OCI-LY7 (cell line): Measurements from ENCODE around the gene ACACA. TPM values are rescaled to one million over a fixed set of nuclear protein-coding genes. Genes with fewer than 3 reads are reported as not detected.

Experiments used
- BruUV-seq: library from RNA; stranded (reverse); fragments of 400-500 nt; replicated peaks from 2 replicates; lab custom pipeline; 2021; lab: Mats Ljungman, UMichigan
- CTCF ChIA-PET: fragments of 300-600 bp; sonication (Branson Sonifier 250); formaldehyde crosslinking; loops from one replicate; lab custom pipeline; 2022; ENCODE audit warnings: antibody characterized with exemption; ENCODE audit not compliant: unreplicated experiment; lab: Charles Lee
- POLR2A ChIA-PET: fragments of 300-600 bp; sonication (Branson Sonifier 250); formaldehyde crosslinking; loops from one replicate; lab custom pipeline; 2022; ENCODE audit warnings: antibody characterized with exemption; lab: Charles Lee
- DNase-seq: peaks from one replicate; pipeline ENCODE4 v3.0.0-alpha.2; 2015; ENCODE audit warnings: low spot score
- H2AFZ ChIP-seq: fragments of 200-600 bp; sonication (generic), shearing (Covaris generic); 2 replicates; pipeline ENCODE4 v1.6.1; 2014; ENCODE audit warnings: mild to moderate bottlenecking, antibody characterized with exemption, low read length, moderate library complexity
- H3K27ac ChIP-seq: fragments of 200-600 bp; sonication (generic); 2 replicates; pipeline ENCODE4 v1.5.1; 2014; ENCODE audit warnings: mixed run types, low read depth, mild to moderate bottlenecking, moderate library complexity, low read length, inconsistent platforms; ENCODE audit not compliant: poor library complexity, severe bottlenecking
- H3K36me3 ChIP-seq: fragments of 200-600 bp; sonication (generic); 2 replicates; pipeline ENCODE4 v1.6.1; 2014; ENCODE audit warnings: mild to moderate bottlenecking, antibody characterized with exemption, low read length, moderate library complexity, mixed read lengths; ENCODE audit not compliant: insufficient read depth
- H3K4me1 ChIP-seq: fragments of 200-600 bp; sonication (generic); 2 replicates; pipeline ENCODE4 v1.5.1; 2014; ENCODE audit warnings: mild to moderate bottlenecking, low read length; ENCODE audit not compliant: insufficient read depth, poor library complexity, severe bottlenecking
- H3K4me2 ChIP-seq: fragments of 200-600 bp; sonication (generic); 2 replicates; pipeline ENCODE4 v1.6.1; 2014; ENCODE audit warnings: mild to moderate bottlenecking, low read length
- H3K4me3 ChIP-seq: fragments of 200-600 bp; sonication (generic); 2 replicates; pipeline ENCODE4 v1.5.1; 2014; ENCODE audit warnings: mild to moderate bottlenecking, low read depth, low read length; ENCODE audit not compliant: poor library complexity, severe bottlenecking
- H3K79me2 ChIP-seq: fragments of 200-600 bp; sonication (generic); 2 replicates; pipeline ENCODE4 v1.6.1; 2016; ENCODE audit warnings: low read depth, mild to moderate bottlenecking, low read length, moderate library complexity, mixed read lengths; ENCODE audit not compliant: insufficient read depth
- H3K9me2 ChIP-seq: fragments of 200-600 bp; sonication (generic); 2 replicates; pipeline ENCODE4 v1.6.1; 2016; ENCODE audit warnings: mild to moderate bottlenecking, low read length, mixed read lengths; ENCODE audit not compliant: insufficient read depth
- H3K9me3 ChIP-seq: fragments of 200-600 bp; sonication (generic); 2 replicates; pipeline ENCODE4 v1.6.1; 2014; ENCODE audit warnings: mild to moderate bottlenecking, mixed run types, low read length, mixed read lengths
- H4K20me1 ChIP-seq: fragments of 200-600 bp; sonication (generic); 2 replicates; pipeline ENCODE4 v1.6.1; 2014; ENCODE audit warnings: mild to moderate bottlenecking, antibody characterized with exemption, low read length, moderate library complexity, mixed read lengths; ENCODE audit not compliant: insufficient read depth
- EZH2phosphoT487 ChIP-seq: fragments of 200-600 bp; sonication (generic); IDR thresholded peaks from 2 replicates; pipeline ENCODE4 v1.6.1; 2018; ENCODE audit warnings: low read depth, borderline replicate concordance, mild to moderate bottlenecking, mixed run types, antibody characterized with exemption, low read length, moderate library complexity, mixed read lengths
- intact Hi-C: fragments of 100-400 bp; cut with micrococcal nuclease; formaldehyde crosslinking; loops from one replicate; pipeline ENCODE4 v1.10.0; 2022; ENCODE audit not compliant: unreplicated experiment
- total RNA-seq, 2 experiments: library from RNA; depleted of rRNA in 1 of 2; stranded (reverse); fragments of >200 nt in 1 of 2; shearing (Covaris generic) in 1 of 2; gene quantifications; 2 replicates each; pipeline ENCODE4 v1.2.3, GENCODE V29; 2014 to 2022
- TF ChIP-seq, protein P1 (sequence below): fragments of 200-600 bp; sonication (generic); conservative IDR thresholded peaks from 2 replicates; pipeline ENCODE4 v1.5.1; 2014; ENCODE audit warnings: mild to moderate bottlenecking, antibody characterized with exemption, low read length, moderate library complexity, mixed read lengths

The ACACA gene
- total RNA-seq, 2 experiments from 2014 or later, result 32.1 to 98.3 TPM

DNA sequence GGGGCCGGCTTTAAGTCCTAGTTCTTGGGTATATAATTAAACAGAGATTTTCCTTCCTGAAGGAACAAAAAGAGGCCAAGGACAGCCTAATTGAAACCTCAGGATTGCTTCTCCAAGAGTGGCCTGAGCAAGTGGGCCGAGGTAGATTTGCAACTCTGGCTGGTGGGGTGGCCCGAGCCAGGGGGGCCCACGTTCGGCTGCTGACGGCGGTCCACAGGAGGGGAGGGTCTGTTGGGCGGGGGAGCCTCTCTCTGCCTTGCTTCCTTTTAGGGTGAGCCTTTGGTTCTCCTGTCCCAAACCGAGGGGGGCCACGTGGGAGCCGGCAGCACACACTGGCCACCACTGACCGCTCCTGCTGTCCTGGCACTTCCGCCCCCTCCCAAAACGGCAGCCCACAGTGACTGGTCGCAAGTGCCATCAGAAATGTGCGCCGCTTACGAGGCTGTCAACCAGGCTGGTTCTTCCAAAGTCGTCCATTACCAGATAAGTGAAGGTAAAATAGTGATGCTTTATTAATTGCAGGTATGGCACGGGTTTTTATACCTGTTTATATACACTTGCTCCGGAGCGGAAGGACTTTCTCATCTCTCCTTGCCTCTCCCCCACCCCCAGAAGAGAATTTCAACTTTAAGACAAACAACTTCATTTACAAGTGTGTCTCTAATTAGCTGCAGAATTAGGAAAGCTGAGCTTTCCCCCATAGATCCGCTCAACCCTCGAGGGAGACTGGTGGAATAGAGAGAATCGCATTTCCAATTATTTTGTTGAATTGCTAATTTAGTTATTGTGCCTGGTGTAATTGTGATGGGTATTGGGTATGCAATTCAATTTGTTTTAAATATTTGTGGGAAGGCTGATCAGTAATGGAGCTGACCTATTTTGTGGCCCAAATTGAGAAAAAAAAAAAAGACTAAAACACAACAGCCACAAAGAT lies 340.0 kb downstream of the ACACA start:
- BruUV-seq, result no TSS peak
- H3K79me2 ChIP-seq, result no peaks in the 10 kb centered on the region
- TF ChIP-seq, protein P1, sequence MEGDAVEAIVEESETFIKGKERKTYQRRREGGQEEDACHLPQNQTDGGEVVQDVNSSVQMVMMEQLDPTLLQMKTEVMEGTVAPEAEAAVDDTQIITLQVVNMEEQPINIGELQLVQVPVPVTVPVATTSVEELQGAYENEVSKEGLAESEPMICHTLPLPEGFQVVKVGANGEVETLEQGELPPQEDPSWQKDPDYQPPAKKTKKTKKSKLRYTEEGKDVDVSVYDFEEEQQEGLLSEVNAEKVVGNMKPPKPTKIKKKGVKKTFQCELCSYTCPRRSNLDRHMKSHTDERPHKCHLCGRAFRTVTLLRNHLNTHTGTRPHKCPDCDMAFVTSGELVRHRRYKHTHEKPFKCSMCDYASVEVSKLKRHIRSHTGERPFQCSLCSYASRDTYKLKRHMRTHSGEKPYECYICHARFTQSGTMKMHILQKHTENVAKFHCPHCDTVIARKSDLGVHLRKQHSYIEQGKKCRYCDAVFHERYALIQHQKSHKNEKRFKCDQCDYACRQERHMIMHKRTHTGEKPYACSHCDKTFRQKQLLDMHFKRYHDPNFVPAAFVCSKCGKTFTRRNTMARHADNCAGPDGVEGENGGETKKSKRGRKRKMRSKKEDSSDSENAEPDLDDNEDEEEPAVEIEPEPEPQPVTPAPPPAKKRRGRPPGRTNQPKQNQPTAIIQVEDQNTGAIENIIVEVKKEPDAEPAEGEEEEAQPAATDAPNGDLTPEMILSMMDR, result no peak
- TF ChIP-seq EZH2phosphoT487, result no peak
- POLR2A ChIA-PET, result interaction anchor here (0.7 kb wide), 2 partner anchors 32 to 282 kb away, joined by 3 to 5 read pairs; no protein-coding TSS in a partner anchor
- no peaks in the 10 kb centered on the region for H3K9me2 ChIP-seq
- intact Hi-C loops, result no loop called here
- H2AFZ ChIP-seq, result no peak overlapping the region
- CTCF ChIA-PET, result no interaction called here
- H4K20me1 ChIP-seq, result no peaks in the 10 kb centered on the region
- H3K36me3 ChIP-seq, result no peaks in the 10 kb centered on the region
- no peak for DNase-seq
- H3K4me2 ChIP-seq, result no peak overlapping the region
- no peaks in the 10 kb centered on the region for H3K4me1 ChIP-seq
- no peak overlapping the region for H3K27ac ChIP-seq
- H3K4me3 ChIP-seq, result no peak overlapping the region
- no peaks in the 10 kb centered on the region for H3K9me3 ChIP-seq

DNA sequence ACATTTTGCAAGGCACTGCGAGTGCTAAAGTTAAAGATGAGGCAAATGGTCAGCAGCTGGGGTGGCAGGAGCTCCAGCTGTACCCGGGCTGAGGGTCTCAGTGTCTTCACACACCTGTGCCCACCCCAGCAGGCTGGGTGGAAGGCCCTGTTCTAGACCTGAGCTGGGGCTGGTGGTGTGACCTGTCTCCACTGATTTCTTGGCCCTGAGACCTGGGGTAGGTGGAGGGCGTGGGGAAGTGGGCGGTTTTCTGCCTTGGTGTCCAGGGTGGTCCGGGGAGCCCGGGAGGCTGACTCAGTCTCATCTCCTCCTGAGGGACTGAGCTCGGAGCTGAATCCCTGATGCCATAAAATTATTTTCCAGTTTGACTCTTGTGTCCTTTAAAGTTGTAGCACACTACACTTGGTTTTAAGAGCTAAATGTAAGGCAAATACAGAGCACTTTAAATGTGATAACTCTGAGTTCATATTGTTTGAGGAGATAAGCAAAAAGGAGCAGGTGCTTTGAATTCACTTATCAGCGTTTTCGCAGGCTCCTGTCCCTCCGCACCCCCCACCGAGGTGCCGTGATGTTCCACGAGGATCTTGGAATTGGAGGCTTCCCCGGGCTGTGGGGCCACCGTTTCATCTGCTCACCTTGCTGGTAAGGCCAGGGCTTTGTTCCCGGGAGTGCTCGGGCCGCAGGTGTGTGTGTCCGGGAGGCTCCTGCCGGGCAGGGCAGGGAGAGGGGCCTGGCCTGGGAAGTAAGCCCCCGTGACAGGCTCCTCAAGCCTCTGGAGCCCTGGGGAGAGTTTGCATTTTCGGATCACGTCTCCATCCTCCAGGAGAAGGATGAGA lies 340.9 kb downstream of the ACACA start:
- TF ChIP-seq, protein P1, result no peak
- no peak for TF ChIP-seq EZH2phosphoT487
- ChIA-PET POLR2A (no interaction called here), CTCF (no interaction called here)
- DNase-seq, result no peak
- Histone ChIP-seq H3K4me2 (no peak overlapping the region), H3K9me3 (no peaks in the 10 kb centered on the region), H3K36me3 (no peaks in the 10 kb centered on the region), H2AFZ (no peak overlapping the region), H3K79me2 (no peaks in the 10 kb centered on the region), H3K9me2 (no peaks in the 10 kb centered on the region), H4K20me1 (no peaks in the 10 kb centered on the region), H3K4me1 (no peaks in the 10 kb centered on the region), H3K27ac (no peak overlapping the region), H3K4me3 (no peak overlapping the region)
- intact Hi-C loops, result no loop called here
- BruUV-seq, result no TSS peak
